GM12873 (cell line): ENCODE measurements around the gene MED17.

Experiments used
- CTCF ChIP-seq: IDR thresholded peaks from 2 replicates; pipeline ENCODE4 v1.5.1; 2012; ENCODE audit warnings: low read depth, mild to moderate bottlenecking, moderate library complexity, low read length, control low read depth; ENCODE audit not compliant: insufficient read depth; ENCODE audit errors: missing control alignments

The MED17 gene

GRCh38 chr11:93783362-93783761 is 720 bp upstream of the MED17 start:
- TF ChIP-seq CTCF = no peak

- no peak for TF ChIP-seq CTCF
These were observed 327 bp upstream of the MED17 start for GRCh38 chr11:93783765-93784144.

GRCh38 chr11:93784935-93785360 is 866 bp downstream of the MED17 start:
- no peak for TF ChIP-seq CTCF

GRCh38 chr11:93791493-93791892 is 7.4 kb downstream of the MED17 start:
- no peak for TF ChIP-seq CTCF

GRCh38 chr11:93796441-93797231 is 12.6 kb downstream of the MED17 start:
- TF ChIP-seq CTCF = no peak

GRCh38 chr11:93801366-93801765 is 17.3 kb downstream of the MED17 start:
- TF ChIP-seq CTCF = no peak

GRCh38 chr11:93804879-93805278 is 20.8 kb downstream of the MED17 start:
- TF ChIP-seq CTCF = no peak

- TF ChIP-seq CTCF = no peak
These were observed 23.9 kb downstream of the MED17 start for GRCh38 chr11:93807980-93808379.
